Measurements from ENCODE around the gene LYST.

Gene LYST

GRCh38 chr1:235749755-235750300 lies 116.9 kb downstream of the LYST start:
- no peak for DNase-seq

GRCh38 chr1:235748747-235749146 lies 118.0 kb downstream of the LYST start:
- no peak for DNase-seq

GRCh38 chr1:235746245-235746644 lies 120.5 kb downstream of the LYST start:
- no peak for DNase-seq

GRCh38 chr1:235745503-235746136 lies 121.1 kb downstream of the LYST start:
- DNase-seq: no peak

GRCh38 chr1:235742914-235743599 lies 123.6 kb downstream of the LYST start:
- no peak for DNase-seq

- no peak for DNase-seq
Observed at GRCh38 chr1:235741294-235741693, 125.4 kb downstream of the LYST start.

GRCh38 chr1:235739631-235740030 lies 127.1 kb downstream of the LYST start:
- DNase-seq: no peak

GRCh38 chr1:235739124-235739523 lies 127.6 kb downstream of the LYST start:
- no peak for DNase-seq

- DNase-seq: no peak
Observed at GRCh38 chr1:235737751-235738150, 129.0 kb downstream of the LYST start.

- DNase-seq: no peak
Observed at GRCh38 chr1:235736263-235736662, 130.4 kb downstream of the LYST start.

GRCh38 chr1:235735621-235736020 lies 131.1 kb downstream of the LYST start:
- DNase-seq: no peak

GRCh38 chr1:235734335-235734734 lies 132.4 kb downstream of the LYST start:
- no peak for DNase-seq

GRCh38 chr1:235730007-235730406 lies 136.7 kb downstream of the LYST start:
- no peak for DNase-seq

GRCh38 chr1:235726557-235726956 lies 140.1 kb downstream of the LYST start:
- no peak for DNase-seq

- no peak for DNase-seq
Observed at GRCh38 chr1:235725434-235725833, 141.3 kb downstream of the LYST start.

GRCh38 chr1:235724730-235725129 lies 142.0 kb downstream of the LYST start:
- no peak for DNase-seq

- no peak for DNase-seq
Observed at GRCh38 chr1:235722858-235723257, 143.8 kb downstream of the LYST start.

- no peak for DNase-seq
Observed at GRCh38 chr1:235721982-235722381, 144.7 kb downstream of the LYST start.

- DNase-seq: no peak
Observed at GRCh38 chr1:235720544-235720943, 146.2 kb downstream of the LYST start.

GRCh38 chr1:235714205-235714897 lies 152.4 kb downstream of the LYST start:
- DNase-seq: peak; percentile 79

GRCh38 chr1:235712812-235713211 lies 153.9 kb downstream of the LYST start:
- no peak for DNase-seq

GRCh38 chr1:235710687-235711086 lies 156.0 kb downstream of the LYST start:
- DNase-seq: no peak

GRCh38 chr1:235709018-235709417 lies 157.7 kb downstream of the LYST start:
- no peak for DNase-seq

- DNase-seq: no peak
Observed at GRCh38 chr1:235708390-235708962, 158.2 kb downstream of the LYST start.

All from NCI-H1417 treated with DMSO at 0.1 percent for 48 hours (cell line).